ENCODE results near the gene TTYH2. TPM values are rescaled to one million over a fixed set of nuclear protein-coding genes. Genes with fewer than 3 reads are reported as not detected.

Gene TTYH2
- total RNA-seq, 1 donor from 2014 or later: 7.4 TPM

DNA sequence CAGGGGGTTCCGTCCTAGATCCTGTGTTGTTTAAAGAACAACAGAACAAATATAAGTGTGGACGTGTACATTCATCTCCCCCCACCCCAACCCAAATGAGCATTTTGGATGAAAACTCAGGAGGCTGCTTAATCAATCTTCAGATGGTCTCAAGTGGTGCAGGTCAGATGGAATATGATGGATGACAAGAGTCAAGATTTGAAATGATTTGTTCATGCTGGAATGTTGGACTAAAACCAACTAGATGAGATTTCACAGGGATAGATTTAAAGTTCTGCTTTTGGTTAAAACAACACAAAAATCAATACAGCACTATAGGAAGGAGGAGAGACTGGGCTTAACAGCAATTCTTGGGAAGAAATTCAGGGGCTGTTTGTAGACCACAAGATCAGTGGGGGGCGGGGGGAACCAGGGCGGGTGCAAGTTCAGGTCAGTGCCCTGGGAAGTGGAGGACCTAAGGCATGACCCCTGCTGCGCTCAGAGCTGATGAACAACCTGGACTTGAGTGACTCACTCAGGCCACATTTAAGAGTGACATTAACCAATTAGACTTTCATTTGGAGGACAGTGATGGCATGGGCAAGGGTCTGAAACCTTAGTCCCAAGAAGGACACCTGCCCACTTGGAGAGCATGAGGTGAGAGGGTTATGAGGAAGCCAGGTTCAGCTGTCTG lies 15.1 kb downstream of the TTYH2 start:
- no peak for ATAC-seq
- no peak for DNase-seq
- no peak overlapping the region for H3K4me3 ChIP-seq
- TF ChIP-seq CTCF (IDR thresholded peaks at IDR 0.05): no peak
- intact Hi-C loops (cut with DNase I): no loop called here
- H3K27me3 ChIP-seq: no peaks in the 10 kb centered on the region
- no peaks in the 10 kb centered on the region for H3K36me3 ChIP-seq
- no peaks in the 10 kb centered on the region for H3K4me1 ChIP-seq
- no peaks in the 10 kb centered on the region for H3K9me3 ChIP-seq
- no peak overlapping the region for H3K27ac ChIP-seq

- DNase-seq (no peak), ATAC-seq (no peak)
- no peaks in the 10 kb centered on the region for H3K9me3 ChIP-seq
- TF ChIP-seq CTCF (IDR thresholded peaks at IDR 0.05): no peak
- no peaks in the 10 kb centered on the region for H3K36me3 ChIP-seq
- H3K27me3 ChIP-seq: no peaks in the 10 kb centered on the region
- H3K4me3 ChIP-seq: no peak overlapping the region
- peaks cover 4% of the 10 kb centered on the region for H3K4me1 ChIP-seq
- H3K27ac ChIP-seq: no peak overlapping the region
- intact Hi-C loops (cut with DNase I): no loop called here
Observed at GRCh38 chr17:74230896-74231295, 17.5 kb downstream of the TTYH2 start.

DNA sequence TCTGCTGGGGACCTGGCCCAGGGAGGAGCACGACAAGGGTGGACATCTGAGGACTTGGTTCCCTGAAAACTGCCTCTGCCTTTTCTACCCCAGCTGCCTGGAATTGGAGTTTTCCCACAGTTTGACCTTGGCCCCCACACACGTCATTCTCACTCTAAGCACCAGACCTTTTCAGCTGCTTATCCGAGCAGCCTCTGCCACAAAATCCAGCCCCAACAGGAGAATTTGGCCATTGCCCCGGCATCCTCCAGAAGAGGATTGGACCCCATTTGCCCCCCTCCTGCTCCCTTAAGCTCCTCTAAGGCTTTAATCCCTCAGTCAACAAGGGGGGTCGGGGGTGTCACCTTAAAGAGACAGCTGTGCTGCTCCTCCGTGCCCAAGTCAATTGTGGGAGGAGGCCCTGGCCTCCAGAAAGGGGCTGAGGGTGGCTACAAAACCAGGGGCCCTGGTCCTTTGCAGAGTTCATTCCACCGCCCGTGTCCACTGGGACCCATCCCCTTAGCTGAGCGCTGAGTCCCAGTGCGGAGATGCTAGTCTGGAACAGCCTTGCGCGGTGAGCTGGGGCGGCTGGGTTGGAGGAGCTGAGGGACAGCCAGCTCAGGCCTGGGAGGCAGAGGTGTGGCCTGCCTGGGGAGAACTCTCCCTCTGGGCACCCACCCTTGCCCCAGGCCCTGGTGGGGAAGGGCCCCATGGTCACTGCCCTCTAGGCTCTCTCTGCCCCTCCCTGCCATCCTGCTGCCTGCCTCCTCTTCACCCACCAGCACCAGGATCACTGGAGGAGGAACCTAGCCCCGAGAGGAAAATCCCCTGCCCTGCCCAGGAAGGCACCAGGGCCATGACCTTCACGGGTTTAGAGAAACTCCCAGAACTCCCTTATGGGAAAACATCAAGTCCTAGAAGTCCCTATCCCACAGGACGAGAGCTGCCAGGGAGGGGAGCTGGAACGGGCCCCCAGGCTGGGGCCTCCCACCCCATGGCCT lies 18.8 kb downstream of the TTYH2 start:
- H3K4me1 ChIP-seq: peaks cover 4% of the 10 kb centered on the region
- H3K4me3 ChIP-seq: no peak overlapping the region
- H3K36me3 ChIP-seq: no peaks in the 10 kb centered on the region
- H3K27ac ChIP-seq: no peak overlapping the region
- no peak for DNase-seq
- no peak for ATAC-seq
- no peaks in the 10 kb centered on the region for H3K9me3 ChIP-seq
- no peak for TF ChIP-seq CTCF (IDR thresholded peaks at IDR 0.05)
- H3K27me3 ChIP-seq: no peaks in the 10 kb centered on the region
- intact Hi-C loops (cut with DNase I): no loop called here

DNA sequence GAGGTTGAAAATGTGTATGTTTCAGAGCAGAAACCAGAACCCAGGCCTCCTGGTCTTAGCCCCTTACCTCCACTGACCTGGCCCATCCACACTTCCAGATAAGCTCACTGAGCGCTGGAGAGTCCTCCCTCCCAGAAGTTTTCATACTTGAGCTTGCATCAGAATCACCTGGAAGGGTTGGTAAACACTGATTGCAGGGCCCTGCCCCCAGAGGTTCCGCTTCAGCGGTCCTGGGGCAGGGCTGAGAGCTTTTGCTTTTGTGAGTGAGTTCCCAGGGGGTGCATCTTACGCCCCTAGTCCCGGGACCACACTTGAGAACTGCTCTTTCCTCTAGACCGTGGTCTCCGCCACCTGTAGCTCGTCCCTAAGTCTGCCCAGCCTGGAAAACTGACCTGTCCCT lies 20.6 kb downstream of the TTYH2 start:
- DNase-seq: no peak
- H3K36me3 ChIP-seq: no peaks in the 10 kb centered on the region
- TF ChIP-seq CTCF (IDR thresholded peaks at IDR 0.05): no peak
- H3K9me3 ChIP-seq: no peaks in the 10 kb centered on the region
- peak; percentile 63 for ATAC-seq
- no peak overlapping the region for H3K27ac ChIP-seq
- H3K4me3 ChIP-seq: no peak overlapping the region
- no peaks in the 10 kb centered on the region for H3K27me3 ChIP-seq
- H3K4me1 ChIP-seq: peaks cover 4% of the 10 kb centered on the region
- intact Hi-C loops (cut with DNase I): no loop called here

DNA sequence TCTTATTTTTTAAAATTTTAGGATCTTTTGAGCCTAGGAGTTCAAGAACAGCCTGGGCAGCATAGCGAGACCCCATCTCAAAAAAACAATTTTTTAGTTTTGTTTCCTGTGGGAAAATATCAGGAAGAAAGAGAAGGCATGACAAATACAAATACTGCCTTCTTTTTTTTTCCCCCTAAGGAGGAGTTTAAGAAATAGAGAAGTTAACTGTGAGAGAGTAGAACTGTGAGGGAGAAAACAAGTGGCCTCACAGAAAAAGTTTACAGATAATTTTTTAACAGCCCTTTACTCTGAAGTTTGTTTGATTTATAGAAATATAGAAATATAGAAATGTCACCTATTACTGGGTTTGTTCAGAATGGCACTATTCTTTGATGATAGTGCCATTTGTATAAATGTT lies 21.1 kb downstream of the TTYH2 start:
- no peak for TF ChIP-seq CTCF (IDR thresholded peaks at IDR 0.05)
- intact Hi-C loops (cut with DNase I): no loop called here
- peaks cover 4% of the 10 kb centered on the region for H3K4me1 ChIP-seq

More for the DNA sequence above, 21.1 kb downstream of the TTYH2 start:
- DNase-seq (no peak), ATAC-seq (no peak)
- H3K4me3 ChIP-seq: no peak overlapping the region
- no peak overlapping the region for H3K27ac ChIP-seq
- no peaks in the 10 kb centered on the region for H3K27me3 ChIP-seq
- H3K9me3 ChIP-seq: no peaks in the 10 kb centered on the region
- H3K36me3 ChIP-seq: no peaks in the 10 kb centered on the region

Measured in upper lobe of right lung (tissue), 1 donor.